Kidney (tissue), 14 donors: ENCODE data around the gene CGGBP1. TPM values are rescaled to one million over a fixed set of nuclear protein-coding genes. Genes with fewer than 3 reads are reported as not detected.
A peak's percentile ranks its signal among the peaks of the same experiment; 100 is the strongest.
"Not testable (repeated sequence)": the region's sequence is repeated elsewhere in the genome, so short reads cannot be mapped to it uniquely, and the experiment has no call there.

Experiments
- DNase-seq, 5 donors: peaks; one replicate each; pipeline ENCODE4 v3.0.0-alpha.2; 2013 to 2020
- FAIRE-seq: peaks from 2 replicates; lab custom pipeline; 2012; peaks lifted over from hg19 to GRCh38; lab: Jason Lieb, UNC
- H3K27ac ChIP-seq, 2 donors: one replicate each; pipeline ENCODE4 v1.7.0; 2013; ENCODE audit warnings: low read depth in 2 of 2, low read length in 2 of 2, inconsistent platforms in 1 of 2
- H3K27me3 ChIP-seq: one replicate; pipeline ENCODE4 v1.7.1; 2013; ENCODE audit warnings: low read length, inconsistent platforms; ENCODE audit not compliant: control insufficient read depth, insufficient read depth
- H3K36me3 ChIP-seq, 3 donors: one replicate each; pipeline versions ENCODE4 v1.7.0 to v1.7.1; 2013; ENCODE audit warnings: low read length in 3 of 3, control low read depth in 1 of 3, inconsistent platforms in 1 of 3; ENCODE audit not compliant: insufficient read depth in 3 of 3, control insufficient read depth in 2 of 3
- H3K4me1 ChIP-seq, 3 donors: one replicate each; pipeline versions ENCODE4 v1.7.0 to v1.7.1; 2013; ENCODE audit warnings: low read length in 3 of 3, inconsistent platforms in 1 of 3, low read depth in 1 of 3; ENCODE audit not compliant: control insufficient read depth in 2 of 3, insufficient read depth in 2 of 3
- H3K4me3 ChIP-seq, 3 donors: one replicate each; pipeline versions ENCODE4 v1.7.0 to v1.8.1; 2013; ENCODE audit warnings: low read length in 3 of 3, control low read depth in 1 of 3, inconsistent platforms in 1 of 3
- H3K9ac ChIP-seq, 3 donors: one replicate each; pipeline versions ENCODE4 v1.7.0 to v1.7.1; 2013; ENCODE audit warnings: low read length in 3 of 3, control low read depth in 1 of 3, inconsistent platforms in 1 of 3
- H3K9me3 ChIP-seq, 3 donors: one replicate each; pipeline versions ENCODE4 v1.7.0 to v1.7.1; 2013; ENCODE audit warnings: low read length in 3 of 3, control low read depth in 1 of 3, inconsistent platforms in 1 of 3; ENCODE audit not compliant: control insufficient read depth in 2 of 3, insufficient read depth in 1 of 3
- CTCF ChIP-seq: IDR thresholded peaks from 3 replicates; pipeline ENCODE4 v1.5.1; 2012; ENCODE audit warnings: mild to moderate bottlenecking, moderate library complexity, borderline replicate concordance; ENCODE audit not compliant: insufficient read depth; ENCODE audit errors: extremely low read depth
- intact Hi-C: fragments of 100-400 bp; cut with DNase I; formaldehyde crosslinking; loops from one replicate; pipeline ENCODE4 v1.11.1; 2022
- polyA plus RNA-seq: library from polyadenylated mRNA; stranded (reverse); fragments of 350-450 nt; fragmentation: Illumina TruSeq; extraction: RNeasy Lipid Tissue Mini Kit (QIAGEN cat#74804); gene quantifications from one replicate; pipeline ENCODE4 v1.2.3, GENCODE V29; 2014; ENCODE audit warnings: low read depth, low replicate concordance; ENCODE audit not compliant: insufficient read depth
- total RNA-seq: library from RNA; stranded (reverse); fragmentation: NEBNext Ultra II Directional; extraction: Animal tissue kit (Norgen Biotek cat#: 25700); gene quantifications from one replicate; pipeline ENCODE4 v1.2.1, GENCODE V29; 2021
- donor health status: control.
- donor health status: control.
- donor health status: control.
- donor health status: control.
- donor health status: control.
- donor health status: DM: yes; HTN: yes; CAD: no.
- donor health status: Normal renal cell carcinoma (clear cell type).

The CGGBP1 gene
- total and polyA plus RNA-seq, 2 donors from 2014 or later: 29.2 to 66.1 TPM

DNA sequence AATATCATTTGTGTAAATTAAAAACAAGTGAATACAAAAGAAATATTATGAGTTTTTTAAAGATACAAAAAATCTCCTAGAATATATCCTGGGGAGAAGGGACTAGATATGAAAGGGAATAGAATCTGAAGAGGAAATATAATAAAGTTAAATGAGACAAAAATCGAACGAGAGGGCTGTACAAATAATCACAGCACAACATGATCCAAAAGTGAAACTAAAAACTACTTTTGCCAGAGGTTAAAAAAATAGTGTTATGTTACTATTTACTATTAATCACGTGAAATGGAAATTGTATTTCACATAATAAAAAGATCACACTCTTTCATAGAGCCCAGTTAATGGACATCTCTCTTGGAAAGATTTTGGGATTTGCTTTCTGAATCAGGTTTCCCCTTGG, 28.6 kb downstream of the CGGBP1 start:
- Histone ChIP-seq H3K36me3 (no peaks in the 10 kb centered on the region), H3K9me3 (peaks cover 0 to 5% (median 0%) of the 10 kb centered on the region in 3 donors), H3K27me3 (no peaks in the 10 kb centered on the region), H3K4me3 (peak overlapping the region in 1 of 3 donors; percentile 32), H3K9ac (no peak overlapping the region), H3K27ac (no peak overlapping the region), H3K4me1 (peaks cover 0 to 2% (median 0%) of the 10 kb centered on the region in 3 donors)
- no peak for FAIRE-seq
- no peak for DNase-seq
- intact Hi-C loops: no loop called here
- TF ChIP-seq CTCF: no peak

DNA sequence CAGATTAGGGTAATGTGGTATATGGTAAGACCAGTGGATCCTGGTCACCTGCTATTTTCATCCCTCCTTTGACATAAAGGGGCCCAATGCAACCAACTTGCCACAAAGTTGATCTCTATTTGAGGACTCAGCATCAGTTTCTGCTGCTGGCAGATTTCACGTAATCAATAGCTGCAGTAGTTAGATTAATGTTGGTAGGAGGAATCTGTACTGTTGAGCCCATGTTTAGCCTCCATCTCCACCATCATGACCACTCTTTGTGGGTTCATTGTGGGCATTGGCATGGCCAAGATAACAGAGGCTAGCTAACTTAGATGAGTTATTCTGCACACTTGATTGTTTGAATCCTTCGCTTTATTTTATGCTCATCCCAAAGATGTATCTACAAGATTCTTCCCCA, 29.9 kb downstream of the CGGBP1 start:
- no peak for FAIRE-seq
- TF ChIP-seq CTCF: no peak
- DNase-seq: no peak
- peaks cover 0 to 2% (median 0%) of the 10 kb centered on the region in 3 donors for H3K4me1 ChIP-seq
- no peak overlapping the region for H3K4me3 ChIP-seq
- peaks cover 0 to 5% (median 0%) of the 10 kb centered on the region in 3 donors for H3K9me3 ChIP-seq
- no peak overlapping the region for H3K9ac ChIP-seq
- H3K27me3 ChIP-seq: no peaks in the 10 kb centered on the region
- intact Hi-C loops: no loop called here
- H3K27ac ChIP-seq: no peak overlapping the region
- no peaks in the 10 kb centered on the region for H3K36me3 ChIP-seq

DNA sequence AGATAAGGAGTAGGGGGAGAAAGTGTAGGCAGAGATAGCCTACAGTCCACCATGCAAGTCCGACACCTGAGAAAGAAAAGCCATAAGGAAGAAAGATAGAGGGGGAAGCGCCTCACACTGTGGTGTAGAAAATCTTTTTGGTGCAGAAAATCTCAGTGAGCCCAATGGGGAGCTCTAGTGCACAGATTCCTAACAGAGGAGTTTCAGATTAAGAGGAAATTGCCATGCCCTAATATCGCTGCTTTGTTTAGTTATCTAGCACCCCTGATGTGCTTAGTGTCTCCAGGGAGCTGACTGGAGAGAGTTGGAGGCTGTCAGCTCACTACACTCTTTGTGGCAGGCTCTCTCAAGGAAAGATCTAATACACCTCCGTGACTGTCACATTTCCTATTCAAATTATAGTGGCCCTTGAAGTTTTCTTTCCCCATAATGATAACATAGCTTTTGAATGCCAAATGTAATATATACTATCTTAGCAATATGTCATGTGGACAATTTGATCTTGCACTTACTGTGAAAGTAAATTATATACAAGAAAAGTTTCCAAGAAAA, 33.7 kb downstream of the CGGBP1 start:
- no peak overlapping the region for H3K27ac ChIP-seq
- H3K4me3 ChIP-seq: no peak overlapping the region
- H3K9ac ChIP-seq: no peak overlapping the region
- FAIRE-seq (no peak), DNase-seq (no peak)
- H3K9me3 ChIP-seq: peaks cover 0 to 5% (median 0%) of the 10 kb centered on the region in 3 donors
- no peaks in the 10 kb centered on the region for H3K4me1 ChIP-seq
- TF ChIP-seq CTCF: no peak
- H3K36me3 ChIP-seq: no peaks in the 10 kb centered on the region
- no peaks in the 10 kb centered on the region for H3K27me3 ChIP-seq
- intact Hi-C loops: no loop called here

DNA sequence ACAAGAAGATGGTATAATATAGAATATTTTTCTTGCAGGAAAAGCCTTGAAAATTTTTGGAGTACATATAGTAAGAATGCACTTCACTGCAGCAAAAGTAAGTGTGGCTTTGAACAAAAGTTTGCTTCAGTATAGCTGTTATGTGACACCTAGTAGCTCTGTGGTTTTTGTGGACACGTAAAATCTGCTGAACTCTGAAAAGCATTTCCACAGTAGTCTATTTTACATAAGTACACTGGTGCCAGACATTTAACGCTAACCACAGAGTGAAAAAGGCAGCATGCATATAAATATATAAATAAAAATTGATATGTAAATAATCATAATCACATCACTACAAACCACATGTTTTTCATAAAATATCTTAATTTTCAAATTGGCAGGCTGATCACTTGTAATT, 39.8 kb downstream of the CGGBP1 start:
- DNase-seq (no peak), FAIRE-seq (no peak)
- TF ChIP-seq CTCF: no peak
- no peaks in the 10 kb centered on the region for H3K9me3 ChIP-seq
- intact Hi-C loops: no loop called here
- H3K4me1 ChIP-seq: no peaks in the 10 kb centered on the region
- no peak overlapping the region for H3K4me3 ChIP-seq
- no peak overlapping the region for H3K27ac ChIP-seq
- no peaks in the 10 kb centered on the region for H3K27me3 ChIP-seq
- H3K9ac ChIP-seq: no peak overlapping the region
- no peaks in the 10 kb centered on the region for H3K36me3 ChIP-seq

- DNase-seq, H3K9ac ChIP-seq, intact Hi-C loops, FAIRE-seq, H3K27me3 ChIP-seq, H3K4me3 ChIP-seq, H3K27ac ChIP-seq, H3K9me3 ChIP-seq, H3K36me3 ChIP-seq, H3K4me1 ChIP-seq: not testable (repeated sequence)
Observed at GRCh38 chr3:88015656-88016055, 43.1 kb downstream of the CGGBP1 start.
